ENCODE measurements around the gene IMMP2L. TPM values are rescaled to one million over a fixed set of nuclear protein-coding genes. Genes with fewer than 3 reads are reported as not detected.

The IMMP2L gene
- total and polyA plus RNA-seq, 2 donors (not counting 3 experiments of a cell fraction or from before 2014, with no cell fraction given) = 9.9 to 11.8 TPM

- CTCF ChIA-PET = no interaction called here
- intact Hi-C loops (cut with micrococcal nuclease) (no loop called here), dilution Hi-C loops (cut with MboI; ENCODE audit: extremely low pct_ligation_motif_present, low sequenced_read_pairs) (no loop called here)
- FAIRE-seq = no peak
- H3K4me2 ChIP-seq (ENCODE audit: insufficient read depth, low read length) = no peak overlapping the region
- DNase-seq (ENCODE audit: low read depth, low spot score) = no peak
- no peak overlapping the region for H2AFZ ChIP-seq (ENCODE audit: low read depth, low read length)
- no TSS peak for BruUV-seq (replicated peaks)
- no peak overlapping the region for H3K27ac ChIP-seq (ENCODE audit: insufficient read depth, low read depth, low read length)
- no peaks in the 10 kb centered on the region for H3K4me1 ChIP-seq (ENCODE audit: control insufficient read depth, extremely low read depth, insufficient read depth, low read length)
- no peaks in the 10 kb centered on the region for H3K36me3 ChIP-seq (ENCODE audit: control insufficient read depth in 2 of 2, extremely low read depth in 1 of 2, insufficient read depth in 2 of 2, low read length in 2 of 2)
- no peak overlapping the region for H3K4me3 ChIP-seq (replicated peaks in 1 of 3; ENCODE audit: insufficient read depth in 1 of 3, low read depth in 1 of 3, low read length in 3 of 3)
- no peak overlapping the region for H3K9ac ChIP-seq (replicated peaks; ENCODE audit: extremely low read depth, insufficient read depth, low read length)
- no peaks in the 10 kb centered on the region for H4K20me1 ChIP-seq (replicated peaks; ENCODE audit: control insufficient read depth, extremely low read depth, insufficient read depth, low read length)
- no peaks in the 10 kb centered on the region for H3K9me3 ChIP-seq (replicated peaks; ENCODE audit: control insufficient read depth, insufficient read depth, low read length)
- no peak for TF ChIP-seq EZH2 (IDR thresholded peaks at IDR 0.05; ENCODE audit: borderline replicate concordance, low read depth, low read length, severe bottlenecking)
- TF ChIP-seq POLR2AphosphoS5 (IDR thresholded peaks at IDR 0.05; ENCODE audit: insufficient read depth, low read depth, low read length) = no peak
- no peak for TF ChIP-seq GATA2 (IDR thresholded peaks at IDR 0.05; ENCODE audit: insufficient read depth, insufficient read length, low read depth, low read length)
- no peak for TF ChIP-seq JUN (IDR thresholded peaks at IDR 0.05; ENCODE audit: borderline replicate concordance, insufficient read depth, insufficient read length, low read depth)
- no peak for TF ChIP-seq MAX (IDR thresholded peaks at IDR 0.05; ENCODE audit: insufficient read depth, insufficient read length)
- no peak for TF ChIP-seq FOS (IDR thresholded peaks at IDR 0.05; ENCODE audit: borderline replicate concordance, insufficient read depth, low read length)
- TF ChIP-seq CTCF (IDR thresholded peaks at IDR 0.05; ENCODE audit: extremely low read depth in 1 of 2, insufficient read depth in 1 of 2, low read depth in 1 of 2, low read length in 2 of 2) = no peak
- H3K79me2 ChIP-seq (ENCODE audit: control insufficient read depth, insufficient read depth, low read length) = no peaks in the 10 kb centered on the region
- H3K27me3 ChIP-seq (ENCODE audit: control insufficient read depth in 2 of 2, insufficient read depth in 2 of 2, low read length in 2 of 2) = no peaks in the 10 kb centered on the region
- POLR2A ChIA-PET = no interaction called here
- no peaks in the 10 kb centered on the region for H3K9me1 ChIP-seq (replicated peaks; ENCODE audit: control insufficient read depth, extremely low read depth, insufficient read depth, low read length)
Measured at GRCh38 chr7:110621289-110621688, 941.0 kb downstream of the IMMP2L start.
